HG03025 (cell line): ENCODE data around the gene PPM1H.

Source experiments
- ATAC-seq: cut with Tn5 transposase; IDR thresholded peaks from one replicate; pipeline ENCODE4 v1.9.1; 2021; ENCODE audit warnings: mild to moderate bottlenecking, moderate library complexity; ENCODE audit not compliant: unreplicated experiment, low FRiP score

The PPM1H gene

GRCh38 chr12:62659453-62660295, 275.3 kb downstream of the PPM1H start:
- no peak for ATAC-seq

GRCh38 chr12:62658910-62659309, 276.0 kb downstream of the PPM1H start:
- no peak for ATAC-seq

DNA sequence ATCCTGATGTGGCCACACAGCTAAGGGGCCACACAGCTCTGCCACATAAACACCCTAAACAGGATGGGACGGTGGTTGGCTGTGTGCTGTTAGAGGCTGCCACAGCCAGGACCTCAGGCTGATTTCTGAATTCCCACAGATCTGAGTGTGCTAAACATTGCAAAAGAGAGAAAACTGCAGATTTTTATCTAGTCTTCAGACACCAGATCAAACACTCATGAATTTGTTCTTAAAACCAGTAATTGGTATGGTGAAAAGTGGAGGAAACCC, 277.7 kb downstream of the PPM1H start:
- no peak for ATAC-seq

GRCh38 chr12:62656591-62657362, 278.2 kb downstream of the PPM1H start:
- ATAC-seq: no peak

GRCh38 chr12:62655666-62656151, 279.2 kb downstream of the PPM1H start:
- no peak for ATAC-seq

GRCh38 chr12:62654326-62655241, 280.4 kb downstream of the PPM1H start:
- ATAC-seq: no peak

- no peak for ATAC-seq
Measured at GRCh38 chr12:62653740-62654139, 281.2 kb downstream of the PPM1H start.

DNA sequence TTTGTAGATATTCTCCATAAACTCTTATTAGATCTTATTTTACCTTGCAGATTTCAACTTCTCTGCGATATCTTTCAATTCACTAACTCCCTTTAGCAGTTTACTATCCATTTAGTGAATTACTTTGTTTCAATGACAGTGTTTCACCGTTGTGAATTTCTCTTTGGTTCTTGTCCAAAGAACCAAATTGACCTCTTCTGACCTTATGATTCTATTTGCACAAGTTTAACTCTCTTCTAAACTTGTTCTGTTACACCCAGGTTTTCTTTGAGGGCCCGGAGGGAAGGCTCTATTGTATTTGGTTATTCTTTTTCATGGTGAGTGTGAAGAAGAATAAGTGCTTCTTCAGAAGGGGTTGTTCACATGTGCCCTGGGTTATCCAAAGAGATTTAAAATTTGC, 281.6 kb downstream of the PPM1H start:
- ATAC-seq: no peak

DNA sequence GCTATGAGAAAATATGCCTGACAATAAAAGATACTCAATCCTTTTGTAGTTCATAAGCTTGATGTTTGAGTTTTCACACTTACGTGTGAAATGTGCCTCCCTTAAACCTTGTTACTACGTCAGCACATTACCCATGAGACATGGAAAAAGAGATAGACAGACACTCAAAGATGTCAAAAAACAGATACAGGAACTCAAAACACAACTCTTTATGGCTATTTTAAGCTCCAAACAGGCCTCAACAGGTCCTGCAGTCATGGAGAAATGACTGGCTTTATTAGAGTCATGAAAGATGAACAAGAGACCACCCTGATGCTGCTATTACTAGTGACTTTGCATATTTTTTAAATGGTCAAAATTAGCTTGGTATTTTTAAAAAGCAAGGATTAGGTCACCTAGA, 283.8 kb downstream of the PPM1H start:
- no peak for ATAC-seq

DNA sequence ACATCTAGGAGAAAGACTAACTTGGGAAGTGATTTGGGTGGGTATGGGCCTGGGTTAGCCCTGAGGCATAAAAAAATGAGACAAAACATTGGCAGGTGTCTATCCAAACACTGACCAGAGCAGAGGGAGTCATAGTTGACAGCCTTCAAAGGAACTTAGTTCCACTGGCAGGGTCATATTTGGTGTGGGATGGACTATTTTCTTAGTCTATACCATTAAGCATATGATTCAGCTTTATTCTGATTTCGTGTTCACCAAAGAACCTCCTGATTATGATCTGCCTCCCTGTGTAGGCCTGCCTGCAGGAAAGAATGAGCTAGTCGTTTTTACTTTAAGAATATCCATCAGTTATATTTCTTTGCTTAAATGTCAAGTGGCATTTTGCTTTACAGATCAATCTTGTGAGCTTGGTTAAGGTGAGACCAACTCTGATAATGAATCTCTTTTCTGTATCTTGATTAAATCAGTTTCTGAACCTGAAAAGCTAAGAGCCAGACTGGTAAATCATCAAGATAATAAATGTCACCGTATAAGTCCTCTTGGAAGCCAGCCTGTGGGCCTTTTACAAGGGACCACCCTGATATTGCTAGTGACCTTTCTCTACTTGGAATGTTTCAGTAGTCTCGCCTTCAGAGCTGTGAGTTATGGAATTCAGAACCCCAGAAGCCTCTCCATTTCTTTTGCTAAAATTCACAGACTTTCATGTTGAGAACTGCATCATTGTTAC, 285.4 kb downstream of the PPM1H start:
- ATAC-seq: no peak

GRCh38 chr12:62647586-62647985, 287.4 kb downstream of the PPM1H start:
- ATAC-seq: no peak

DNA sequence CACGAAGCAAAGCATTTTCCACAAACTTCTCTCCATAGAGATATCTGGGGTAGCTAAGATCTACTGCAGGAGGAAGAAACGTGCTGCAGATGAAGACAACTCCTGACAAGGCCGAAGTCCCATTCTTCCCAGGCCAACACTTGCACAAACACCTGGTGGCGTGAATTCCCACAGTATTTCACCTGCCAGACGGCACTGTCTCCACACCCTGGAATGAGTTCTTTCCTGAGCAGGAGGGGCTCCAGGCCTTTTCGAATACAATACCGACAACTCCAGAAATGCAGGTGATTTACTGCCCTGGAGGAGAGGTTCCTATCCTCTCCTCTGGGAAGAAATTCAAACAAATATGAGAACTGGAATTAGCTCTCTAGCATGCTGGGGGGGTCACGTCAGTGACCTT, 288.4 kb downstream of the PPM1H start:
- ATAC-seq: no peak

GRCh38 chr12:62643486-62643885, 291.5 kb downstream of the PPM1H start:
- no peak for ATAC-seq

DNA sequence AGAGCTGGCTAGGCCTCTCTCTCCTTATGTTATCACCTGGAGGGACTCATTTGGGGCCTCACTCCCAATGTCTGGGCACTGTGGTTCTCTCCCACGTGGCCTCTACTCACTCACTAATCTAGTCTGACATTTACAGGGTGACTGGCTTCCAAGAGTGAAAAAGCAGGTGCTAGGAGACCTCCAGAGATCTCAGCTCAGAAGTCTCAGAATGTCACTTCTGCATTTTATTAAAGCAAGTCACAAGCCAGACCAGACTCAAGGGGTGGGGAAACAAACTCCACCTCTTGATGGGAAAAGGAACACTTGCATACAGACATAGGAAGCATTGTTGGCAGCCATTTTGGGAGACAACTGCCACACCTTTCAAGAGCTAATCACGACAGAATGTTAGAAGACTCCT, 292.5 kb downstream of the PPM1H start:
- ATAC-seq: no peak

GRCh38 chr12:62640910-62641448, 294.0 kb downstream of the PPM1H start:
- peak; percentile 81 for ATAC-seq

- ATAC-seq: no peak
Measured at GRCh38 chr12:62637679-62638078, 297.3 kb downstream of the PPM1H start.

- no peak for ATAC-seq
Measured at GRCh38 chr12:62635649-62636048, 299.3 kb downstream of the PPM1H start.

GRCh38 chr12:62632411-62632918, 302.5 kb downstream of the PPM1H start:
- peak; percentile 35 for ATAC-seq

DNA sequence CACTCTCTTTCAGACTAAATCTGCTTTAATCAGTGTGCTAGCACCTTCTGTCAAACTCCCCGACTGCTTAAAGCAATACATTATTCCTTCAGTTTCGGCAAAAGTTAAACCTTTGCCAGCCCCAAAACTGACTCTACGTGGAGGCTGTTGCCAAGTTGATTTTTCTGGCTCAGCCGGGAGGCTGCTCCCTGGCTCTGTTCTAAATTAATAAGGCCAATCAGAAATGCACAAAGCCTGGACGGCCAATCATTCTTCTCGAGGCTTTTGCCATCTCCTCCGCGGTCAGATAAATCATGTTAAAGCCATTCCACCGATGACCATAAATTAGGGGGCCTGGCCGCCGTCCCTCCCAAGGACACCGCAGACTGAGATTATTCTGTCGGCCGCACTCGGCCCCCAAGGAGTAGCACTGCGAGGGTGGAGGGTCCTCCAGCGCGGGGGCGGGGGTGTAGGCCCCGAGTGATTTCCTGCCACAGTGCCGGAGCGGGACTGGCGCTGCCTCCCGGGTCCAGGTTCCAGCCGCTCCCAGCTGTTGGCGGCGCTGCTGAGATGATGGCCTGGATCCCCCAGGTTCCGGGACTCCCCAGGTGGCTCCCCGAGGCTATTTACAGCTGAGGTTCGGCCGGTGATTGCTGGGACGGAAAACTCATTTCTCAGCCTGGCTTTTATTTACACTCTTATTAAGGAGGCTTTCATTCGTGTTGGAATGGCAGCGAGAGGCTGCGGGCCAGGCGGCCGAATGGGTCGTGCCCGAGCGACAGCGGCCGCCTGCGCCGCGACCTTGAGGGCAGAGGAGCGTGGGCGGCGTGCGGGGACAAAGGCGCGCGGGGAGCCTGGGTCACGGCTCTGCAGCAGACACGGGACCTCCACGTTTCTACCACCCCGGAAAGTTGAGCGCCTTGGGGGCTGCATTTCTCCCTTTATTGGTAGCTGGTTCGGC, 303.2 kb downstream of the PPM1H start:
- peak; percentile 53 for ATAC-seq
